Muscle layer of colon (tissue), 2 donors: ENCODE data around the gene WDR81.
"Not testable (repeated sequence)": the region's sequence is repeated elsewhere in the genome, so short reads cannot be mapped to it uniquely, and the experiment has no call there.

Experiments used
- H3K27ac ChIP-seq: one replicate; pipeline ENCODE4 v1.7.0; 2013; ENCODE audit warnings: low read depth, mild to moderate bottlenecking, low read length, moderate library complexity
- H3K27me3 ChIP-seq, 2 donors: one replicate each; pipeline ENCODE4 v1.7.0; 2013; ENCODE audit warnings: low read length in 2 of 2, mild to moderate bottlenecking in 2 of 2; ENCODE audit not compliant: insufficient read depth in 2 of 2, control insufficient read depth in 1 of 2
- H3K36me3 ChIP-seq: one replicate; pipeline ENCODE4 v1.7.0; 2013; ENCODE audit warnings: mild to moderate bottlenecking, low read length; ENCODE audit not compliant: insufficient read depth
- H3K4me1 ChIP-seq: one replicate; pipeline ENCODE4 v1.7.0; 2013; ENCODE audit warnings: mild to moderate bottlenecking, low read length; ENCODE audit not compliant: insufficient read depth
- H3K4me3 ChIP-seq, 2 donors: one replicate each; pipeline ENCODE4 v1.7.0; 2013; ENCODE audit warnings: low read length in 2 of 2, low read depth in 1 of 2, mild to moderate bottlenecking in 1 of 2, moderate library complexity in 1 of 2
- H3K9ac ChIP-seq: one replicate; pipeline ENCODE4 v1.7.0; 2013; ENCODE audit warnings: low read length
- H3K9me3 ChIP-seq: one replicate; pipeline ENCODE4 v1.7.0; 2013; ENCODE audit warnings: mild to moderate bottlenecking, low read length
- donor health status: abdominal sarcoma.
- donor health status: Adenocarcinoma of cecum.

WDR81 gene

GRCh38 chr17:1764284-1764683 lies 39.8 kb downstream of the WDR81 start:
- Histone ChIP-seq H3K4me3 (no peak overlapping the region), H3K27ac (peak overlapping the region; percentile 72), H3K27me3 (peaks cover 0 to 3% of the 10 kb centered on the region in 2 donors), H3K4me1 (peaks cover 6% of the 10 kb centered on the region), H3K9me3 (no peaks in the 10 kb centered on the region), H3K36me3 (no peaks in the 10 kb centered on the region), H3K9ac (no peak overlapping the region)

GRCh38 chr17:1764705-1765104 lies 40.2 kb downstream of the WDR81 start:
- not testable (repeated sequence) for H3K9me3 ChIP-seq, H3K36me3 ChIP-seq, H3K27ac ChIP-seq, H3K4me1 ChIP-seq, H3K27me3 ChIP-seq, H3K9ac ChIP-seq, H3K4me3 ChIP-seq

GRCh38 chr17:1765576-1765975 lies 41.1 kb downstream of the WDR81 start:
- Histone ChIP-seq H3K36me3 (no peaks in the 10 kb centered on the region), H3K27me3 (peaks cover 0 to 3% of the 10 kb centered on the region in 2 donors), H3K27ac (no peak overlapping the region), H3K9me3 (no peaks in the 10 kb centered on the region), H3K4me3 (no peak overlapping the region), H3K4me1 (peaks cover 6% of the 10 kb centered on the region), H3K9ac (no peak overlapping the region)

DNA sequence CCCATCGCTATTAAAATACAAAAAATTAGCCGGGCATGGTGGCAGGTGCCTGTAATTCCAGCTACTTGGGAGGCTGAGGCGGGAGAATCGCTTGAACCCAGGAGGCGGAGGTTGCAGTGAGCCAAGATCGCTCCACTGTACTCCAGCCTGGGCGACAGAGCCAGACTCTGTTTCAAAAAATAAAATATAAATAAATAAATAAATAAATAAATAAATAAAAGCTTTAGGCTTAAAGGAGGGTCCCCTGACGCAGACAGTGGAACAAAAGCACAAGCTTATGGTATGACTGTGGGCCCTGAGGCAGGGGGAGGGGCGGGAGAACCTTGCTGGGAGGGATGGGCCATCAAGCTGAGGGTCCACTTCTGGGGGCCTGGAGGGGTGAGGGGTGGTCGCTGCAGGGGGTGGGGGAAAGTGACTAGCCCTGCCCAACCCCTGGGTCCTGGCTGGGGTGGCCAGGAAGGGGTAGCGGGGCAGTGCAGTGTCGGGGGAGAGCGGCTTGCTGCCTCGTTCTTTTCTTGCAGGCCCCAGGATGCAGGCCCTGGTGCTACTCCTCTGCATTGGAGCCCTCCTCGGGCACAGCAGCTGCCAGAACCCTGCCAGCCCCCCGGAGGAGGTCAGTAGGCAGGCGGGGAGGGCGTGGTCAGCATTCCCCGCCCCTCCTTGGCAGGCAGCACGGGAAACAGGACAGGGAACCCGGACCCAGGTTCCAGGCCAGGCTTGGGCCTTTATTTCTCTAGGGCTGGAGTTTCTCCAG lies 42.1 kb downstream of the WDR81 start:
- H3K4me1 ChIP-seq = peaks cover 6% of the 10 kb centered on the region
- H3K9ac ChIP-seq = no peak overlapping the region

GRCh38 chr17:1767358-1767757 lies 42.9 kb downstream of the WDR81 start:
- H3K27me3 ChIP-seq = peaks cover 0 to 3% of the 10 kb centered on the region in 2 donors
- no peak overlapping the region for H3K9ac ChIP-seq
- no peak overlapping the region for H3K4me3 ChIP-seq
- H3K36me3 ChIP-seq = no peaks in the 10 kb centered on the region
- no peak overlapping the region for H3K27ac ChIP-seq
- no peaks in the 10 kb centered on the region for H3K9me3 ChIP-seq
- H3K4me1 ChIP-seq = peaks cover 6% of the 10 kb centered on the region

More for the DNA sequence above, 42.1 kb downstream of the WDR81 start:
- no peak overlapping the region for H3K27ac ChIP-seq
- no peak overlapping the region for H3K4me3 ChIP-seq
- peaks cover 0 to 3% of the 10 kb centered on the region in 2 donors for H3K27me3 ChIP-seq
- H3K9me3 ChIP-seq = no peaks in the 10 kb centered on the region
- H3K36me3 ChIP-seq = no peaks in the 10 kb centered on the region

- Histone ChIP-seq H3K36me3 (no peaks in the 10 kb centered on the region), H3K27ac (no peak overlapping the region), H3K9me3 (no peaks in the 10 kb centered on the region), H3K4me3 (no peak overlapping the region), H3K9ac (no peak overlapping the region), H3K27me3 (peaks cover 0 to 3% of the 10 kb centered on the region in 2 donors), H3K4me1 (no peaks in the 10 kb centered on the region)
Observed at GRCh38 chr17:1769822-1770477, 45.4 kb downstream of the WDR81 start.

- not testable (repeated sequence) for H3K4me1 ChIP-seq, H3K9me3 ChIP-seq, H3K27ac ChIP-seq, H3K9ac ChIP-seq, H3K27me3 ChIP-seq, H3K4me3 ChIP-seq
- peaks cover 12% of the 10 kb centered on the region for H3K36me3 ChIP-seq
Observed at GRCh38 chr17:1773000-1773695, 48.6 kb downstream of the WDR81 start.

DNA sequence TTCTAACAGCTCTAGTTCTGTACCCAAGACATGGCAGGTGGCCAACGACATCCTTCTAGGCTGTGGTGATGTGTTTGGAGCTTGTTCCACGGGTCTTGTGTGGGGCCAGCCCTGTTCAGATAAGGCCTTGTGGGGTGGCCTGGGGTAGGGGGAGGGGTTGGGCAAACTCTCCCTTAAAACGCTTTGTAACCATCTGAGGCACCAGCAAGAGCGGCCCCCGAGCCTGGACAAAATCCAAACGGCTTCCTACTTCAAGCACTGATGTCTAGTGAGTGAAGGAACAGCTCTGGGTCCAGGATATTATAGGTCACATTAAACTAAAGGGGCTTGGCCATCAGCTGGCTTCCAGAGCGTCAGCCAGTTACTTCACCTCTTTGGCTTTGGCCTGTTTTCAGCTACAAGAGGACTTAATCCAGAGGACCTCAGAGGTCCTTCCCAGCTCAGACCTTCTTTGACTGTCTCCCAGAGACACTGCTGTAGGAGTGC lies 49.2 kb downstream of the WDR81 start:
- no peaks in the 10 kb centered on the region for H3K4me1 ChIP-seq
- no peaks in the 10 kb centered on the region for H3K9me3 ChIP-seq
- H3K9ac ChIP-seq = no peak overlapping the region
- no peaks in the 10 kb centered on the region for H3K27me3 ChIP-seq
- peaks cover 17% of the 10 kb centered on the region for H3K36me3 ChIP-seq
- no peak overlapping the region for H3K27ac ChIP-seq
- H3K4me3 ChIP-seq = no peak overlapping the region

DNA sequence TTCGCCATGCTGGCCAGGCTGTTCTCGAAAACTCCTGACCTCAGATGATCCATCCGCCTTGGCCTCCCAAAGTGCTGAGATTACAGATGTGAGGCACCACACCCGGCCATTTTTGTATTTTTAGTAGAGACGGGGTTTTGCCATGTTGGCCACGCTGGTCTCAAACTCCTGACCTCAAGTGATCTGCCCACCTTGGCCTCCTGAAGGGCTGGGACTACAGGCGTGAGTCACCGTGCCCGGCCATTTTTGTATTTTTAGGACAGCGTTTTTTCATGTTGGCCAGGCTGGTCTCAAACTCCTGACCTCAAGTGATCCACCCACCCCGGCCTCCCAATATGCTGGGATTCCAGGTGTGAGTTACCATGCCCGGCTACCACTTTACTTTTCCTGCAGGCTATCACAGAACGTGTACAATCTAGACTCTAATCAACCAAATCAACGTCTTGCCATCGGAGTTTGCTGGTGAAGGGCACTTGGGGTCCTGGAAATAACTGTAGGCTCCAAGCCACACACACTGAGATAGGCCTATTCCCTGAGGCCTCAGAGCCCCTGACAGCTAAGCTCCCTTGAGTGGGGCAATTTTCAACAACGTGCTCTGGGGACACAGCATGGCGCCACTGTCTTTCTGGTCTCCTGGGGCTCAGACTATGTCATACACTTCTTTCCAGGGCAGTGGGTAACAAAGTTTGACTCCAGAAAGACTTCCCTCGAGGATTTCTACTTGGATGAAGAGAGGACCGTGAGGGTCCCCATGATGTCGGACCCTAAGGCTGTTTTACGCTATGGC lies 50.1 kb downstream of the WDR81 start:
- no peak overlapping the region for H3K9ac ChIP-seq
- no peaks in the 10 kb centered on the region for H3K27me3 ChIP-seq
- peaks cover 2% of the 10 kb centered on the region for H3K4me1 ChIP-seq
- peaks cover 17% of the 10 kb centered on the region for H3K36me3 ChIP-seq
- no peaks in the 10 kb centered on the region for H3K9me3 ChIP-seq
- H3K4me3 ChIP-seq = no peak overlapping the region
- H3K27ac ChIP-seq = no peak overlapping the region

GRCh38 chr17:1776328-1776727 lies 51.8 kb downstream of the WDR81 start:
- H3K9me3 ChIP-seq = no peaks in the 10 kb centered on the region
- no peak overlapping the region for H3K9ac ChIP-seq

GRCh38 chr17:1776857-1777256 lies 52.4 kb downstream of the WDR81 start:
- no peak overlapping the region for H3K4me3 ChIP-seq
- peaks cover 12% of the 10 kb centered on the region for H3K4me1 ChIP-seq
- no peaks in the 10 kb centered on the region for H3K9me3 ChIP-seq
- H3K36me3 ChIP-seq = peaks cover 24% of the 10 kb centered on the region
- no peak overlapping the region for H3K9ac ChIP-seq
- H3K27me3 ChIP-seq = no peaks in the 10 kb centered on the region
- H3K27ac ChIP-seq = no peak overlapping the region

More at GRCh38 chr17:1776328-1776727, 51.8 kb downstream of the WDR81 start:
- Histone ChIP-seq H3K27ac (no peak overlapping the region), H3K4me1 (peaks cover 10% of the 10 kb centered on the region), H3K36me3 (peaks cover 20% of the 10 kb centered on the region), H3K27me3 (no peaks in the 10 kb centered on the region), H3K4me3 (no peak overlapping the region)
